Skeletal muscle tissue (tissue), 1 donor: ENCODE measurements around the gene CTBS. TPM values are rescaled to one million over a fixed set of nuclear protein-coding genes. Genes with fewer than 3 reads are reported as not detected.

ENCODE experiments used
- total RNA-seq: library from RNA; depleted of rRNA; stranded (reverse); fragments of >200 nt; gene quantifications from one replicate; pipeline ENCODE4 v1.2.3, GENCODE V29; 2014

The CTBS gene
- total RNA-seq, 1 donor from 2014 or later: 2.6 TPM

Other genes with a start within 250 kb of the CTBS start
- not detected for gene DNASE2B, start 176.0 kb downstream of the CTBS start, total RNA-seq
- gene RPF1, start 95.2 kb downstream of the CTBS start, total RNA-seq: 20.9 TPM
- 1.0 TPM for gene SPATA1, start 68.1 kb downstream of the CTBS start, total RNA-seq
- gene GNG5, start 67.9 kb downstream of the CTBS start, total RNA-seq: 20.9 TPM
- gene SSX2IP, start 116.0 kb upstream of the CTBS start, total RNA-seq: 7.8 TPM